Measurements from ENCODE around the gene ZNF365.
A peak's percentile ranks its signal among the peaks of the same experiment; 100 is the strongest.
"Not testable (repeated sequence)": the region's sequence is repeated elsewhere in the genome, so short reads cannot be mapped to it uniquely, and the experiment has no call there.

Gene ZNF365

DNA sequence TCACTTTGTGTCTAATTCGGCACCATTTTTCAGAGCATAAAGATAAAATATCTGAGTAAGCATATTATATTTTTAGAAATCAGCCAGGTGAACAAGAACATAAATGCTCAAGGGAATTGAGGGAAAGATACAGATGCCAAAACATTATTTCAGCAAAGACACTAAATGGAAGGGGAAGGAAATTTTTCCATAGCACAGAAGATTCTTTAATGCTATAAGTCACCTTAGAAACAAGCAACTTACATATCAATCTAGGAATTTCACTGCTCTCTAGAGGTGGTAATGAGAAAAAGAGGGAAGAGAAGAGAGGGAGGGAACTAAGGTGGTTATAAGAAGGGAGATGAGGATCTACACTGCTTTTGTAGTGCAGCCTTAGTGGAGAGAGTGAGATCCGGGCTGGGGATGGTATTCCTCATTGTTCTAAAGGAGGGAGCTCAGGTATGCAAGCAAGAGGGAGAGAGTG lies 20.4 kb downstream of the ZNF365 start:
- in situ Hi-C loops (cut with HindIII; ENCODE audit: low pct_ligation_motif_present, low sequenced_read_pairs) = no loop called here
- no peak for DNase-seq

DNA sequence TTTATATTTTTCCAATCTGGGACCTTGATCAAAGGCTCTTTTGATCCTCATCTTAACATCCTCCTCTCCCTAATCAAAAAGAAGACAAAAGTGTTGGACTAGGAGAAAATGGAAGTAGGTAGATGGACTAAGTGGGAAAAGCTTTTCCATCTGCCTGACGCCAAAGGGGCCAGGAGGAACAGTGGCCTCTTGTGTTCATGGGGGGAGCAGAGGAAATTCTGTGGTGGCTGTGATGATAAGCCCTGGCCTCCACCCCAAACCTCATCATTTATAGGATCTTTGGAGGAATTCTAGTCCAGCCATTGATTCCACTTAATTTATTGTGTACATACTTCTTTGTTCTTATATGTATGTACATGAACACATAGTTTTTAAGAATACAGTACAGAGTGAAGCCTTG lies 21.7 kb downstream of the ZNF365 start:
- in situ Hi-C loops (cut with HindIII; ENCODE audit: low pct_ligation_motif_present, low sequenced_read_pairs) = no loop called here
- no peak overlapping the region for H3K4me3 ChIP-seq (ENCODE audit: low read depth, low read length)
- no peak overlapping the region for H3K27ac ChIP-seq
- TF ChIP-seq, protein P1, sequence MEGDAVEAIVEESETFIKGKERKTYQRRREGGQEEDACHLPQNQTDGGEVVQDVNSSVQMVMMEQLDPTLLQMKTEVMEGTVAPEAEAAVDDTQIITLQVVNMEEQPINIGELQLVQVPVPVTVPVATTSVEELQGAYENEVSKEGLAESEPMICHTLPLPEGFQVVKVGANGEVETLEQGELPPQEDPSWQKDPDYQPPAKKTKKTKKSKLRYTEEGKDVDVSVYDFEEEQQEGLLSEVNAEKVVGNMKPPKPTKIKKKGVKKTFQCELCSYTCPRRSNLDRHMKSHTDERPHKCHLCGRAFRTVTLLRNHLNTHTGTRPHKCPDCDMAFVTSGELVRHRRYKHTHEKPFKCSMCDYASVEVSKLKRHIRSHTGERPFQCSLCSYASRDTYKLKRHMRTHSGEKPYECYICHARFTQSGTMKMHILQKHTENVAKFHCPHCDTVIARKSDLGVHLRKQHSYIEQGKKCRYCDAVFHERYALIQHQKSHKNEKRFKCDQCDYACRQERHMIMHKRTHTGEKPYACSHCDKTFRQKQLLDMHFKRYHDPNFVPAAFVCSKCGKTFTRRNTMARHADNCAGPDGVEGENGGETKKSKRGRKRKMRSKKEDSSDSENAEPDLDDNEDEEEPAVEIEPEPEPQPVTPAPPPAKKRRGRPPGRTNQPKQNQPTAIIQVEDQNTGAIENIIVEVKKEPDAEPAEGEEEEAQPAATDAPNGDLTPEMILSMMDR (IDR thresholded peaks at IDR 0.05; ENCODE audit: low read depth, low read length, missing control alignments) = peak; percentile 17
- no peak for DNase-seq
- H3K27me3 ChIP-seq (replicated peaks) = no peaks in the 10 kb centered on the region
- no peaks in the 10 kb centered on the region for H3K36me3 ChIP-seq (replicated peaks)

More for the DNA sequence above, 20.4 kb downstream of the ZNF365 start:
- Histone ChIP-seq H3K27me3 (replicated peaks) (no peaks in the 10 kb centered on the region), H3K4me3 (ENCODE audit: low read depth, low read length) (no peak overlapping the region), H3K27ac (no peak overlapping the region), H3K36me3 (replicated peaks) (no peaks in the 10 kb centered on the region)
- TF ChIP-seq, protein P1 (IDR thresholded peaks at IDR 0.05; ENCODE audit: low read depth, low read length, missing control alignments) = no peak

DNA sequence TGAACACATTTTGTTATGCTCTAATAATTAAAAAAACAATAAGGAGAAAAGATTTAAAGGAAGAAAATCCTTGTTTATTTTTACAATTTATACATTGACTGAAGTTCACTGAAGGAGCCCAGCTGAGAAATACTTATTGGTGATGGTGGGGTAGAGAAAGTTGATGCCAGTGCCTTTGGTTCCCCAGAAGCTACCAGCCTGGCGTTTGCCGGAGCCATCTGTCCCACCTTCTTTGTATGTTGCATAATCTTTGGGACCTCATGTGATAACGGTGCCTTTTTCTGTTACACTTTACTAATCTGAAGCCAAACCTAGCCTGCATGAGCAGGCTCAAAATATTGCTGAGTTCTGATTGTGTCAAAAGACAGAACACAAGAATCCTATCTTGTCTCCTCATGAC lies 22.7 kb downstream of the ZNF365 start:
- no peak overlapping the region for H3K27ac ChIP-seq
- no peaks in the 10 kb centered on the region for H3K36me3 ChIP-seq (replicated peaks)
- TF ChIP-seq, protein P1 (IDR thresholded peaks at IDR 0.05; ENCODE audit: low read depth, low read length, missing control alignments) = no peak
- no peak for DNase-seq
- in situ Hi-C loops (cut with HindIII; ENCODE audit: low pct_ligation_motif_present, low sequenced_read_pairs) = no loop called here
- H3K4me3 ChIP-seq (ENCODE audit: low read depth, low read length) = no peak overlapping the region
- H3K27me3 ChIP-seq (replicated peaks) = no peaks in the 10 kb centered on the region

DNA sequence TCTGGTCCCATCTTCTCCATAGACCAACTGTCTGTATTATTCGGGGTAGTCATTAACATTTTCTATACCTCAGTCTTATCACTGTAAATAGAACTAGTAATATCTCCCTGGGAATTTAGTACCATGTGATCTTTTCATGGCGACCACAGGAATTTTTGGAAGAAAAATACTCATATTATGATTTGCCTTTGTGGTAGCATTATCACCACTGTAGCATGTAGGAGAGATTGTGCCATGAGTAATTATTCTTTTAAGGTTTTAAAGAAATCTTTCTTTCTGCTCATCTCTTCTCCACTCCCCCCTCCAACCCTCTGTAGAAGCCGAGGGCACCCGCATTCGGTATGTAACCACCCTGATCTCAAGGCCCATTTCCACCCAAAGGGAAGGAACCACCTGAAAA lies 25.0 kb downstream of the ZNF365 start:
- Histone ChIP-seq H3K27ac (no peak overlapping the region), H3K27me3 (replicated peaks) (no peaks in the 10 kb centered on the region), H3K4me3 (ENCODE audit: low read depth, low read length) (no peak overlapping the region), H3K36me3 (replicated peaks) (no peaks in the 10 kb centered on the region)
- TF ChIP-seq, protein P1 (IDR thresholded peaks at IDR 0.05; ENCODE audit: low read depth, low read length, missing control alignments) = no peak
- in situ Hi-C loops (cut with HindIII; ENCODE audit: low pct_ligation_motif_present, low sequenced_read_pairs) = no loop called here
- peak; percentile 67 for DNase-seq

DNA sequence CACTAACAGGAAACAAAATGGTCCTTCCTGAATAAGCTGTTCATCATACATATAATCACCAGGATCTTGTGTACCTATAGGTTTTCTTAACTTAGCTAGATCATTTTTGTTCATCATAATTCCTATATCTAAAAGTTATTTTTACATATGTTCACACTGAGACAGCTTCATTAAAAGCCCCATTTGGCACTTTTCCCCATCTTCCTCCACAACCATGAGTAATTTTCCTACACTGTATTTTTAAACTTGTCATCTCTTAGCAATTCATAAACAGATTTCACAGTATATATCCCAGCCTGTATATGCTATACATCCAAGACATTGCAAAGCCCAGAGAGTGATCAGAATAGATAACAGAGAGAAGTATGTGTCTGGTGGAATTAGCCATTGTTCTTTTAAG lies 28.3 kb downstream of the ZNF365 start:
- in situ Hi-C loops (cut with HindIII; ENCODE audit: low pct_ligation_motif_present, low sequenced_read_pairs) = no loop called here
- TF ChIP-seq, protein P1 (IDR thresholded peaks at IDR 0.05; ENCODE audit: low read depth, low read length, missing control alignments) = no peak
- DNase-seq = no peak
- Histone ChIP-seq H3K27me3 (replicated peaks) (no peaks in the 10 kb centered on the region), H3K36me3 (replicated peaks) (no peaks in the 10 kb centered on the region), H3K4me3 (ENCODE audit: low read depth, low read length) (no peak overlapping the region), H3K27ac (no peak overlapping the region)

DNA sequence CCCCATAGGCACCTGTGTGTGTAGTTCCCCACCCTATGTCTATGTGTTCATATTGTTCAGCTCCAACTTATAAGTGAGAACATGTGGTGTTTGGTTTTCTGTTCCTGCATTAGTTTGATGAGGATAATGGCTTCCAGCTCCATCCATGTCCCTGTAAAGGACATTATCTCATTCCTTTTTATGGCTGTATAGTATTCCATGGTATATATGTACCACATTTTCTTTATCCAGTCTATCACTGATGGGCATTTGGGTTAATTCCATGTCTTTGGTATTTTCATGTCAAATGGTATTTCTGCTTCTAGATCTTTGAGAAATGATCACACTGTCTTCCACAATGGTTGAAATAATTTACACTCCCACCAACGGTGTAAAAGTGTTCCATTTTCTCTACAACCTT lies 36.4 kb downstream of the ZNF365 start:
- H3K4me3 ChIP-seq (ENCODE audit: low read depth, low read length); in situ Hi-C loops (cut with HindIII; ENCODE audit: low pct_ligation_motif_present, low sequenced_read_pairs); H3K27ac ChIP-seq; DNase-seq; H3K36me3 ChIP-seq (replicated peaks); H3K27me3 ChIP-seq (replicated peaks): not testable (repeated sequence)

DNA sequence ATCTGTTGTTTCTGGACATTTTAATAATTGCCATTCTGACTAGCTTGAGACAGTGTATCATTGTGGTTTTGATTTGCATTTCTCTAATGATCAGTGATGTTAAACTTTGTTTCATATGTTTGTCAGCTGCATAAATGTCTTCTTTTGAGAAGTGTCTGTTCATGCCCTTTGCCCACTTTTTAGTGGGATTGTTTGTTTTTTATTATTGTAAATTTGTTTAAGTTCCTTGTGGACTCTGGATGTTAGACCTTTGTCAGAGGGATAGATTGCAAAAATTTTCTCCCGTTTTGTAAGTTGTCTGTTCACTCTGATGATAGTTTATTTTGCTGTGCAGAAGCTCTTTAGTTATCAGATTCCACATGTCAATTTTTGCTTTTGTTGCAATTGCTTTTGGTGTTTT lies 36.8 kb downstream of the ZNF365 start:
- H3K27ac ChIP-seq; DNase-seq; H3K27me3 ChIP-seq (replicated peaks); in situ Hi-C loops (cut with HindIII; ENCODE audit: low pct_ligation_motif_present, low sequenced_read_pairs); H3K4me3 ChIP-seq (ENCODE audit: low read depth, low read length); H3K36me3 ChIP-seq (replicated peaks): not testable (repeated sequence)

Measured in brain microvascular endothelial cell (primary cell).